CD8-positive, alpha-beta memory T cell (primary cell): ENCODE data around the gene TCN2. TPM values are rescaled to one million over a fixed set of nuclear protein-coding genes. Genes with fewer than 3 reads are reported as not detected.
"Not testable (repeated sequence)": the region's sequence is repeated elsewhere in the genome, so short reads cannot be mapped to it uniquely, and the experiment has no call there.

ENCODE experiments used
- CTCF ChIA-PET: fragments of 350-600 bp; sonication (Branson Sonifier 250); formaldehyde crosslinking; loops from one replicate; lab custom pipeline; 2021; ENCODE audit warnings: antibody characterized with exemption; lab: Charles Lee
- POLR2A ChIA-PET: fragments of 350-600 bp; sonication (Branson Sonifier 250); formaldehyde crosslinking; loops from one replicate; lab custom pipeline; 2021; ENCODE audit warnings: antibody characterized with exemption; lab: Charles Lee
- DNase-seq, 5 donors: peaks; one replicate each; pipeline versions ENCODE4 v3.0.0 to v3.0.0-alpha.2; 2020 to 2022; ENCODE audit warnings: mixed read lengths in 1 of 5
- H3K27ac ChIP-seq: one replicate; pipeline ENCODE4 v1.7.0; 2013; ENCODE audit warnings: low read depth, mild to moderate bottlenecking, low read length, moderate library complexity
- H3K27me3 ChIP-seq: 2 replicates; pipeline ENCODE4 v1.7.0; 2013; ENCODE audit warnings: low read length, mild to moderate bottlenecking; ENCODE audit not compliant: insufficient read depth, poor library complexity, severe bottlenecking
- H3K36me3 ChIP-seq: 2 replicates; pipeline ENCODE4 v1.7.0; 2013; ENCODE audit warnings: mild to moderate bottlenecking, low read length, moderate library complexity; ENCODE audit not compliant: insufficient read depth
- H3K4me1 ChIP-seq: 2 replicates; pipeline ENCODE4 v1.7.0; 2013; ENCODE audit warnings: mild to moderate bottlenecking, low read length, moderate library complexity; ENCODE audit not compliant: insufficient read depth
- H3K4me3 ChIP-seq: 2 replicates; pipeline ENCODE4 v1.7.0; 2013; ENCODE audit warnings: mild to moderate bottlenecking, low read length
- H3K9me3 ChIP-seq: 2 replicates; pipeline ENCODE4 v1.7.0; 2013; ENCODE audit warnings: mild to moderate bottlenecking, low read length
- H3K27ac Mint-ChIP-seq, 8 donors: one replicate each; pipeline ENCODE4 v1.8.0; 2020 to 2021; ENCODE audit warnings: mixed read lengths in 8 of 8, mild to moderate bottlenecking in 6 of 8, inconsistent platforms in 3 of 8, moderate library complexity in 3 of 8
- H3K27me3 Mint-ChIP-seq, 2 donors: one replicate each; pipeline ENCODE4 v1.8.0; 2020 to 2021; ENCODE audit warnings: mixed read lengths in 2 of 2, mild to moderate bottlenecking in 1 of 2, moderate library complexity in 1 of 2
- H3K36me3 Mint-ChIP-seq, 3 donors: one replicate each; pipeline ENCODE4 v1.8.0; 2020 to 2021; ENCODE audit warnings: mixed read lengths in 3 of 3, inconsistent platforms in 1 of 3, mild to moderate bottlenecking in 1 of 3
- H3K4me1 Mint-ChIP-seq, 3 donors: one replicate each; pipeline ENCODE4 v1.8.0; 2020 to 2021; ENCODE audit warnings: mixed read lengths in 3 of 3, inconsistent platforms in 1 of 3, mild to moderate bottlenecking in 1 of 3
- H3K4me3 Mint-ChIP-seq, 7 donors: one replicate each; pipeline ENCODE4 v1.8.0; 2020 to 2021; ENCODE audit warnings: mixed read lengths in 7 of 7, mild to moderate bottlenecking in 6 of 7, moderate library complexity in 4 of 7, inconsistent platforms in 2 of 7
- H3K9me3 Mint-ChIP-seq, 5 donors: one replicate each; pipeline ENCODE4 v1.8.0; 2020 to 2022; ENCODE audit warnings: mixed read lengths in 5 of 5, mild to moderate bottlenecking in 3 of 5, moderate library complexity in 2 of 5, inconsistent platforms in 1 of 5
- polyA plus RNA-seq: library from polyadenylated mRNA; unstranded; fragments of 300-500 nt; fragmentation: Illumina TruSeq; gene quantifications from one replicate; pipeline ENCODE4 v1.2.3, GENCODE V29; 2021
- total RNA-seq, 2 experiments: library from RNA; stranded (reverse); gene quantifications; one replicate each; pipeline ENCODE4 v1.2.3, GENCODE V29; 2021

The TCN2 gene
- total RNA-seq (under 1 TPM; 0.11 to 0.28 TPM), polyA plus RNA-seq (0.63 TPM)

GRCh38 chr22:30606455-30607299 lies at the start of gene TCN2:
Gene TCN2, plus strand, starts transcription at chr22:30607174. Its CDS starts 158 bp downstream, at chr22:30607332.
- Mint-ChIP-seq H3K9me3 (no peaks in the 10 kb centered on the region), H3K27ac (peak within 1 kb of the TSS in 5 of 8 donors; percentile 14 to 83 (median 52)), H3K36me3 (no peaks in the 10 kb centered on the region), H3K4me3 (peak within 1 kb of the TSS; percentile 59 to 88 (median 79)), H3K4me1 (peaks cover 13 to 17% (median 15%) of the 10 kb centered on the region in 3 donors), H3K27me3 (peaks cover 11 to 14% of the 10 kb centered on the region in 2 donors)
- ChIA-PET POLR2A (no interaction called here), CTCF (interaction anchor here (0.9 to 1.8 kb wide), 3 partner anchors 11 to 28 kb away, joined by 3 to 5 read pairs (median 5); no protein-coding TSS in a partner anchor)
- Histone ChIP-seq H3K4me3 (peak within 1 kb of the TSS; percentile 72), H3K9me3 (no peaks in the 10 kb centered on the region), H3K27me3 (no peaks in the 10 kb centered on the region), H3K4me1 (peaks cover 18% of the 10 kb centered on the region), H3K36me3 (no peaks in the 10 kb centered on the region), H3K27ac (peak within 1 kb of the TSS; percentile 12)
- DNase-seq, result peak in 1 of 5 donors; percentile 19

GRCh38 chr22:30557243-30557642 lies 49.7 kb upstream of the TCN2 start:
- CTCF ChIA-PET, result no interaction called here
- POLR2A ChIA-PET, result no interaction called here
- Histone ChIP-seq H3K27me3 (no peaks in the 10 kb centered on the region), H3K27ac (no peak overlapping the region), H3K4me1 (no peaks in the 10 kb centered on the region), H3K36me3 (no peaks in the 10 kb centered on the region), H3K4me3 (no peak overlapping the region), H3K9me3 (no peaks in the 10 kb centered on the region)
- Mint-ChIP-seq H3K4me3 (no peak overlapping the region), H3K9me3 (no peaks in the 10 kb centered on the region), H3K36me3 (no peaks in the 10 kb centered on the region), H3K4me1 (no peaks in the 10 kb centered on the region), H3K27ac (no peak overlapping the region), H3K27me3 (peaks cover 2 to 6% of the 10 kb centered on the region in 2 donors)
- DNase-seq, result no peak

GRCh38 chr22:30559889-30560288 lies 47.1 kb upstream of the TCN2 start:
- Histone ChIP-seq H3K36me3 (no peaks in the 10 kb centered on the region), H3K4me3 (no peak overlapping the region), H3K9me3 (no peaks in the 10 kb centered on the region), H3K4me1 (no peaks in the 10 kb centered on the region), H3K27ac (no peak overlapping the region), H3K27me3 (no peaks in the 10 kb centered on the region)
- ChIA-PET CTCF (no interaction called here), POLR2A (no interaction called here)
- Mint-ChIP-seq H3K4me3 (no peak overlapping the region), H3K4me1 (no peaks in the 10 kb centered on the region), H3K27ac (no peak overlapping the region), H3K27me3 (peaks cover 2 to 6% of the 10 kb centered on the region in 2 donors), H3K9me3 (no peaks in the 10 kb centered on the region), H3K36me3 (no peaks in the 10 kb centered on the region)
- DNase-seq, result no peak

GRCh38 chr22:30560643-30561202 lies 46.3 kb upstream of the TCN2 start:
- H3K36me3 ChIP-seq, H3K9me3 Mint-ChIP-seq, H3K4me1 Mint-ChIP-seq, H3K4me3 Mint-ChIP-seq, H3K9me3 ChIP-seq, H3K4me1 ChIP-seq, POLR2A ChIA-PET, DNase-seq, H3K36me3 Mint-ChIP-seq, H3K27me3 ChIP-seq, H3K27ac Mint-ChIP-seq, H3K27ac ChIP-seq, CTCF ChIA-PET, H3K27me3 Mint-ChIP-seq, H3K4me3 ChIP-seq: not testable (repeated sequence)

GRCh38 chr22:30561402-30562189 lies 45.4 kb upstream of the TCN2 start:
- Histone ChIP-seq H3K4me3 (no peak overlapping the region), H3K27ac (no peak overlapping the region), H3K9me3 (no peaks in the 10 kb centered on the region), H3K36me3 (no peaks in the 10 kb centered on the region), H3K27me3 (no peaks in the 10 kb centered on the region), H3K4me1 (no peaks in the 10 kb centered on the region)
- no peak for DNase-seq
- Mint-ChIP-seq H3K36me3 (no peaks in the 10 kb centered on the region), H3K9me3 (no peaks in the 10 kb centered on the region), H3K4me3 (no peak overlapping the region), H3K27ac (peak overlapping the region in 1 of 8 donors; percentile 63), H3K27me3 (peaks cover 2 to 6% of the 10 kb centered on the region in 2 donors), H3K4me1 (no peaks in the 10 kb centered on the region)
- CTCF ChIA-PET, result no interaction called here
- POLR2A ChIA-PET, result no interaction called here

GRCh38 chr22:30562366-30562765 lies 44.6 kb upstream of the TCN2 start:
- Histone ChIP-seq H3K9me3 (no peaks in the 10 kb centered on the region), H3K27me3 (no peaks in the 10 kb centered on the region), H3K27ac (no peak overlapping the region), H3K4me3 (no peak overlapping the region), H3K36me3 (no peaks in the 10 kb centered on the region), H3K4me1 (no peaks in the 10 kb centered on the region)
- Mint-ChIP-seq H3K4me3 (no peak overlapping the region), H3K4me1 (no peaks in the 10 kb centered on the region), H3K27ac (no peak overlapping the region), H3K36me3 (no peaks in the 10 kb centered on the region), H3K9me3 (no peaks in the 10 kb centered on the region), H3K27me3 (peaks cover 2 to 6% of the 10 kb centered on the region in 2 donors)
- CTCF ChIA-PET, result no interaction called here
- POLR2A ChIA-PET, result no interaction called here
- no peak for DNase-seq

GRCh38 chr22:30564045-30564760 lies 42.8 kb upstream of the TCN2 start:
- Histone ChIP-seq H3K9me3 (no peaks in the 10 kb centered on the region), H3K27ac (no peak overlapping the region), H3K36me3 (no peaks in the 10 kb centered on the region), H3K27me3 (no peaks in the 10 kb centered on the region), H3K4me1 (no peaks in the 10 kb centered on the region), H3K4me3 (no peak overlapping the region)
- DNase-seq, result no peak
- Mint-ChIP-seq H3K27me3 (peaks cover 7 to 14% of the 10 kb centered on the region in 2 donors), H3K4me1 (no peaks in the 10 kb centered on the region), H3K4me3 (no peak overlapping the region), H3K27ac (peak overlapping the region in 1 of 8 donors; percentile 91), H3K9me3 (no peaks in the 10 kb centered on the region), H3K36me3 (no peaks in the 10 kb centered on the region)
- ChIA-PET CTCF (no interaction called here), POLR2A (no interaction called here)
